NOMO-1 treated with DMSO at 0.1 percent for 48 hours (cell line): ENCODE data around the gene TSPAN2.

ENCODE experiments used
- DNase-seq: peaks from one replicate; lab custom pipeline; 2025; ENCODE audit not compliant: unreplicated experiment; lab: John Stamatoyannopoulos, UW

The TSPAN2 gene

DNA sequence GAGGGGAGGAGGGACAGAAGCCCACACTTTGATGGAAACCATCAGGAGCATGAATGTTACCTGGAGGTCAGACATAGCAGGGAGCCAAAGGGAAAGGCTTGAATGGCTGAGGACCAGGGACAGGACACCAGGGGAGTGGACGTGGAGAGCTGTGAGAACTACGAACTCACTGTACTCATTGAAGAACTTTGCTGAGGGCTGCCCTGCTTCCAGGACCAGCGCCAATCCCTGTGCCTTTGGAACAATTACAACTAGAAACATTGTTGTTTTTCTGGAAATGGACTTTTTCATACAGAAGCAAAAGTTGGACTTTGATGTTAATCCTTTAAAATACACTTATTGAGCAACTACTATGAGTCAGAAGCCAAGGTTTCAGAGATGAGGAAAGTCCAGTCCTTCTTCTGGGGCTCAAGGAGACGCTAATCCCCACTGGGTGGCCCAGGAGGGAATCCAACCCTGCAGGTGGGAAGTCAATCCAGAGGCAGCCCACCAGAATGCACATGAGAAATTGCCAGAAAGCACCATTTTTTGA lies 12.9 kb downstream of the TSPAN2 start:
- DNase-seq = no peak

DNA sequence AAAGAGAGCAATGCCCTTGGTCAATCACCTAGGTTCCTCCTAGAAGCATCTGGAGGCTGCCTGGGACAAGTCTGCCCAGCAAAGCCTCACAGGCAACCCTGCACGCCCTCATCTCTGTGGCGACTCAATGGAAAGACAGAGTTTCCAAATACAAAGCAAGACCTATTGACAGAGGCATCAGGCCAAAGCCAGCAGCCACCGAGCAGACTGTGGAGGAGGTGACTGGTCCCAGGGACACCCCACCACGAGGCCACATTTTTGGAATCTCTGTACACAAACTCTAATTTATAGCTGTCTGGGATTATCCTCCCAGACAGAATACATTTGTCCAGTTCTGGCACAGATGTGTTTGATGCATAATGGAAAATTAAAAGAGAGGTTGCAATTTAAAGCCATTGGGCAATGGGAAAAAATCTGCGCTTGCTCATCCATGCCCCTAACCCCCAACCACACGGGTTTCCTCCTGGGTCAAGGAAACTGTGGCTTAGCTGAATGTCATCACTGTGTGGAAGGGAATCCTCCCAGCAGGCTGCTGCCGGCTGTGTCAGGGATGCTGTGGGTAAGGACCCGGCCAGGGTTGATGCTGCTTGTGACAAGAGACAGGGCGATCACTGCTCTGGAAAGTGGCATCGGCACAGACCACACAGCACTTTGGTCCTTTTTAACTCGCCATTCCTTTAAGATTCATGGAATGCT lies 14.3 kb downstream of the TSPAN2 start:
- no peak for DNase-seq

DNA sequence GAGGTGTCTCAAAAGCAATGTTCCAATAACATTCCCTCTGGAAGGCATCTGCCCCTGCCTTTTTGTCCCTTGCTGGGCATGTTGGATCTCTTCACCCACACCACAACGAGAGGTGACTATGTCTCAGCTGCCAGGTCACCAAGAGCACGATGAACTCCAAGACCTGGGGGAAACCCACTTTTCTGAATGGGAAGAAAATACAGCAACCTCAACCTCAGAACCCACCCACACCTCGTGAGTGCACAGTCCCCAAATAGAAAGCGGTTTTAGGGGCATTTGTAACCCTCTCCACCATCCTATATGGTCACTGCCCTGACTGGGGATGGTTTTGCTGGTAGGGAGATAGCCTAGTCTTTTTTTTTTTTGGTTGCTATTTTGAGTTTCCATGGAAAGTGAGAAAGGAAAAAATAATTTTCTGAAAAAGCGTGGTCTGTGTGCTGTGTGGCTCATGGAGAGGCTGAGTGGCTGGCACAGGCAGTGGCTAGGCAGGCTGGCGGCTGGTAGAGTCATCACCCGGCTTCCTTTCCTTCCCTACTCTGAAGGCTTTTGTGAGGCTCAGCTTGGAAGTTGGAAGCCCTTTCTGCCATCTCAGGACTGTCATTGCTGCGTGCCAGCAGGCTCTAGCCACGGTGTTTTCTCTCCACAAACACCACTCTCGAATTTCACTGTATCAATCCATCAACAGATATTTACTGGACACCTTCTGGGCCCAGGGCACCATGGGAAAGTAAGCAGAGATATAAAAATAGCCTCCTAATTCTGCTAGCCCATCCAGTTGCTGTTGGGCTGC lies 15.8 kb downstream of the TSPAN2 start:
- DNase-seq = no peak

DNA sequence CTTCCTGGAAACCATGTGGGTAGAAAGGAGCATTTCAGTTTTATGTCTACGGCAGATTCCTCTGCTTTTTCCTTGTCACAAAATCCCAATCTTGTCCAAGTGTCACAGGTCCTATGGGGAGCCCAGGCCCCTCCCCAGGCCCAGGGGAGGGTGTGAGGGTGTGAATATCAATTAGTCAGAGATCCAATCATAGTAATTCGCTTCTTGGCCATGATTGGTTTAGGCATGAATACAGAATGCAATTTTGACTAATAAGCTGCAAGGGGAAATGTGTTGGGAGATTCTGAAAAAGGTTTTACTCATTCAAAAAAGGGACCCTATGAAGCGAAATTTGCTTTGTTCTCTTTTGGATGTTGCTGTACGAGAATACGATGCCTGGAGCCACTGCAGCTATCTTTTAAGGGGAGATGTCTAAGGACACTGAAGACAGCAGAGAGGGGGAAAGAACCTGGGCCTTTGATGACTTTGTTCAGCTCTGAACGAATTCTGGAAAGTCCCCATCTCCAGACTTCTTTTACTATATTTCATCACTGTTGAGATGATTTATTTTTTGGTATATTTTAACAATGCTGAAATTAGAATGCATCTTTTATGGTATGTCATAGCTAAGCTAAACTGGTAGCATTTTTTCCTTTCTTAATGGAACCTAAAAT lies 18.2 kb downstream of the TSPAN2 start:
- DNase-seq = no peak

DNA sequence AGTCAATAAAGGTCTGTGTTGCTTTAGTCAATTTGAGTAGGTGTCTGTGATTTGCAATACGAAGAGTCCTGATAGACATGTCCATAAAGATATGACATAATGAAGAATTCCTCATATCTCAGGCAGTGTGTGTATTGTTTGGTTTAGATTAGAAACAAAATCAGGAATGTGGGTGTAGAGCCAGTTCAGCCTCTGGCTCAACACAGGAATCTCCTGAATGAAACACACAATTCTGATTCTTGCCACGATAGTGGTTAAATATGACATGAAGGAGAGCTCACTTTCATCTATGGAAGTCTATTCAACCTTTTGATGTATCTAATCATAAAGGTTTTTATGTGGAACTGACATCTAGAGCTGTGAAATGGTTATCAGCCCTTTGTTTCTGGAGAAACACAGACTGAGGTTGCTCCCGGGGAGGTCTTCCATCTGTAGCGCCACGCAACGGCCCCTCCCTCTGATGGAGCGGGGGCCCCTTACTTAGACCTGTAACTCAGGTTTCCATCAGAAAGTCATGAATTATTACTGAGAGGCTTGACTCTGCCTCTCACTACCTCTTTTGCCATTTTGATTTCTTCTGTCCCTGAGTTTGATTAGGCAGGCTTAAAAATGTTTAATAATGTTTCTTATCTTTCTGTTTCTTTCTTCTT lies 19.5 kb downstream of the TSPAN2 start:
- DNase-seq = no peak

DNA sequence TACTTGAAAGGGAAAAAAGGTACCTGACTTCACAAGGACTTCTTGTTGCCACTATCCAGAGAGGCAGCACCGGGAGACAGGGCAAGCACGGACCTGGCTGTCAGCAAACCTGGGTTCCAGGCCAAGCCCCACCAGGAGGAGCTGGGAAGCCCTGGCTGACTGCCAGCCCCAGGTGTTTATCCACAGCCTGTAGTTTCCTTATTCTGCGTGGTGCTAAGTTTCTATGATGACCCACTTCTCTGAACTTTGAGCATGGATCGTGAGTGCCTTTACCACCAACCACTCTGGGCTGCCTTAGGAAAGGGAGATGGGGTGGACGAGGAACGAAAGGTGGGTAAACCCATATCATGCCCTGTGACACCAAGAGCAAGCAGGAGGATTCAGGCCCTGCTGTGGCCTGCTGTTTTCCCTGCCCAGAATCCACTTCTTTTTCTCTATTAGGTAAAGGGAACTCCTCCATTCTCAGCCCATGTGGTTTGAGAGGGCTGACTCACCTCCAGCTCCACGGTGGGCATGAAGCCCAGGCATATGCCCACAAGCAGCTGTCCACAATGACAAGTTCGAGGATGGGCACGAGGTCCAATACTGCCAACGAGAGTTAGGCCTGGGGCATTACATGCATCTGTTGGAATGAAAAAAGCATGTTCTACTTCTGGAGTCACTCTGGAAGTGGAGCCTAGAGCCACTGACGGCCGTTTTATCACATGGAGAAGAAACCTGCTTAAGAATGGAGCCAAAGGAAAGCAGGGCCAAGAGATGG lies 20.3 kb downstream of the TSPAN2 start:
- DNase-seq = no peak

DNA sequence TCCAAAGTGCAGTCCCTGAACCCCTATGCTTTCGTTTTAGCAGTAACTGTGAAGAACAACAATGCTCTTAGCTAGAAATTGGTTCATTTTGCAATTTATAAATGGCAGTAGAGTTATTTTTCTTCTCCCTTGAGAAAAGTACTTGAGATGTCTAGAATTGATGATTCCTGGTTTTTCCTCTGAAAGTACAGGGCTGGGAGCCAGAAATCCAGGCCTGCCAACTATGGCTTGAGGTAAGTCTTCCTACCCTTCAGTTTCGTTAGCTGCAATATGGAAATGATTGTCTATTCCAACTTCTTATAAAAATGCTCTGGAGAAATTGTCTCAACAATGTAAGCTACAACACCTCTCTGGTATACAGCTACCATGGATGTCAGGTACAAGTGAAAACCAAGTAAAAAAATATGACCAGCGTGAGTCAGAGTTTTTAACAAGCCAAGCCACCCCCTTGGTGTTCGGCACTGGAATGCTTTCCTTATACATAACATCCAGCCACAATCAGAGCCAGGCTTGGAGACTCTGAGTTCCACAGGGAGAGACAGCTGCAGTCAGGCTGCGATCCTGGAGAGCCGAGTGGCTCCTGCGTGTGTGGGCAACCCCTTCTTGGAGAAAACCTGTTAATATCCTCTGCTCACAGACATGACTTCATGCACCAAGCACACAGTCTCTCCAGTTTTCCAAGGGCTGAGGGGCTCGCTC lies 22.0 kb downstream of the TSPAN2 start:
- no peak for DNase-seq

DNA sequence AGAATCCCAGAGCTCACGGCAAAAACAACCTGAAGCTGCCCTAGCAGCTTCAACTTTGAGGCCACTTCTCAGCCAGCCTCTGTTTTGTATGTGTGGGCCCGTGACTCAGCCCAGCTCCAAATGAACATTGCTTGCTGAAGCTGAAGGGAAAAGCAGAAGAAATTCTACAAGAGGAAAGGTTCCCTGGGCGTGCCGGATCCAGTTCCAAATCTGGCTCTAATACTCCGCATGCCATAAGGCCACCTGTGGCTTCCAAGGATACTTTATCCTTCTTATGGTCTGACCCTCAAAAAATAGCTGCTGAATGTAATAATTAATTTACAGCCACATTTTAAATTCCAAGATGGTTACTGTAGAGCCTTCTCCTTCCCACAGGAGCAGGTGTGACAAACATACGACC lies 24.3 kb downstream of the TSPAN2 start:
- no peak for DNase-seq

DNA sequence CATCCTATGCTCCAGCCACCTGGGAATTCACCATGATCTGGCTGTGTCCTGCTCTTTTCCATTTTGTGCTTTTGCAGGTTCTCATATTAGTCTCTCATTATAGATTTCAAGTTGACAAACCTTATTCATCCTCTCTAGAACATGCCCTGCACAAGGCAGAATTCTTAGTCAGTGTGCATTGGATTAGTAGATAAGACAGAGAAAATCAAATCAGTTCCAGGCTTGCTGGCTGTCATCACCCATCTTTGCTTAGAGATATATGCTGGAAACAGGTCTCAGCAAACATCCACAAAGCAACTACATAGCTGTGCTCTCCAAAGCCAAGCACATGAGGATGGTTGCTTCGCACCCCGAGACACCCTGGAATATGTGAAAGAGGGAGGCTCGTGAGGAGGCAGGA lies 24.8 kb downstream of the TSPAN2 start:
- DNase-seq = no peak

DNA sequence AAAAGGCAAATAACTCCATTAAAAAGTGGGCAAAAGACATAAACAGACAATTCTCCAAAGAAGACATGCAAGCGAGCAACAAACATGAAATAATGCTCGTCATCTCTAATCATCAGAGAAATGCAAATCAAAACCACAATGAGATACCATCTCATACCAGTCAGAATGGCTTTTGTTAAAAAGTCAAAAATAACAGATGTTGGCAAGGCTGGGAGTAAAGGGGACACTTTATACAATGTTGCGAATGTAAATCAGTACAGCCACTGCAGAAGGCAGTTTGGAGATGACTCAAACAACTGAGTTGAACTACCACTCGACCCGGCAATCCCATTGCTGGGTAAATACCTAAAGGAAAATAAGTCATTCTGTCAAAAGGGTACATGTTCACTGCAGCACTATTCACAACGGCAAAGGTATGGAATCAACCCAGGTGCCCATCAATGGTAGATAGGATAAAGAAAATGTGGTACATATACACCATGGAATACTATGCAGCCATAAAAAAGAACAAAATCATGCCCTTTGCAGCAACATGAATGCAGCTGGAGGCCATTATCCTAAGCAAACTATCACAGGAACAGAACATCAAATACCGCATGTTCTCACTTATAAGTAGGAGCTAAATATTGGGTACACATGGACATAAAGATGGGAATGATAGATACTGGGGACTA lies 25.9 kb downstream of the TSPAN2 start:
- no peak for DNase-seq

DNA sequence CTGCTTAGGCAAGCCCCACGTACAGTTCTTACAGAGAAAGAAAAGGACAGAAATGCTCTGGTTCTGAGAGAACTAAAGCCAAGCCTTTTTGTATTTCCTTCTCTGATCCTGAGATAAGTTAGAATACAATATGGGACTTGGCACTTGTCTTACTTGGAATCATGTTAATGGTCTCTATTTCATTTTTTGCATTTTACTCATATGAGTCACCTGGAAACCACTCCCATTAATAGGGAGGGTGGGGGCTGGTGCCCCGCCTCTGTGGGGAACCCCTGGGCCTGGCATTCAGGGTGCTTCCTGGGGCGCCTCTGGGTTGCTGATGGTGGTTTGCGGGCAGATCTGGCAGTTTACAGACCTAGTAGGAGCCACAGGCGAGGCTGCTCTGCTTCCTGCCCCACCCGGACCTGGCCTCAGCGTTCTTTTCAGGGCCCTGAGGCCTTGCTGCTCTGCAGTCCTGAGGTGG lies 26.7 kb downstream of the TSPAN2 start:
- peak; percentile 72 for DNase-seq

DNA sequence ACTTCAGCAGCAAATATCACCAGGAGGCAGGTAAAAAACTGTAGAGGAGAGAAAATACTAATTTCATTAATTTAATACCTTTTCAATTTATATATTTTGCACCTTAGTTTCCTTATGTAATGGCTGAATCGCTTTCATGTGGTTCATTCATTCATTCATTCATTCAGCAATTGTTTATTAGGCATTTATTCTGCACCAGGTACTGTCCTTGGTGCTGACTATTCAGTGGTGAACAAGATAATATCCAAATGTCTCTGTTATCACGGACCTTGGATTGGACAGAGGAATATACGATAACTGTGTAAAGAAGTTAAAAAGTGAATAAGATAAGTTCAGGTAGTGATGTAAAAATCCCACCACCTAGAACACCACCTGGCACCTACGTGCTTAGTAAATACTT lies 28.8 kb downstream of the TSPAN2 start:
- DNase-seq = no peak

DNA sequence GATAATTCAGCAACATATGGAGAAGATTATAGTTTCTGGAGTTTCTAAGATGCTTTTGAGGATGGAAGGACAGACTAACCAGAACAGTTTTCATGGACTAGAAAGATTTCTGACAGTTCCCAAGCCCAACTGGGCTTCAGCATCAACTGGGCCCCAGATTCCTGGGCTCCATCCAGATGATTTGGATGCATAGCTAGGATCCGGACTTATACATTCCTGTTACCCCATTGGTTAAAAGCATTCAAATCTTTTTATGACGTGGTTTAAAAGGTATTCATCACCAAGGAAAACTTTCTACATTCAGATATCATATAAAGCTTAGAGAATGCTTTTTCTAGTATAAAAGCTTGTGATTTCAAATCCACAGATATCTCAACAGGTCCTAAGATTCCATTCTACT lies 30.0 kb downstream of the TSPAN2 start:
- DNase-seq = no peak

DNA sequence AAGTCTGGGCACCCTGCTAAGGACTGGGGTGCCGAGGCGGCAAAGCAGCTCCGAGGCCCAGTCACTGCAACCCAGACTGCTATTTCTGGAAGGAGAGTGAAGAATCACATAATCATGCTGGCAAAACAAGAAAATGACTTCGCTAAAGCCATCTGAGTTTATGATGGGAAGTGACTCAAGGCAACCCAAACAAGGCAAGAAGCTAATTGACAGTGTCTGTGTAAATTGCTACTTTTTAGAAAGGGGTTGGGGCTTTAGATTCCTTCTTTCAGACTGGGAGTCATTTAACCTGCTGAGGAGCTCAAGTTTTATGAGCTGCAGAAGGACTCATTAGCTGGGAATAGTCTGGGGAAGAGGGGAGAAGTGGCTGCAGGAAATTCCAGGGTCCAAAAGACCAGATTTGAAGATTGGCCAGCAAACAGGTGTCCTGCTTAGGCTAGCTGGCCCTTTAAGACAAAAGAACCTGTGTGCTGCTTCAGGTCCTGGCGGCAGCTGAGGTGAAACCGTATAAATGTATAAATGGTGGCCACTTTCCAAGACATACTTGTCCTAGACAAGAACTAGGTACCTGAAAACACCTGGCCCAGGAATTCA lies 31.5 kb downstream of the TSPAN2 start:
- DNase-seq = peak; percentile 22

DNA sequence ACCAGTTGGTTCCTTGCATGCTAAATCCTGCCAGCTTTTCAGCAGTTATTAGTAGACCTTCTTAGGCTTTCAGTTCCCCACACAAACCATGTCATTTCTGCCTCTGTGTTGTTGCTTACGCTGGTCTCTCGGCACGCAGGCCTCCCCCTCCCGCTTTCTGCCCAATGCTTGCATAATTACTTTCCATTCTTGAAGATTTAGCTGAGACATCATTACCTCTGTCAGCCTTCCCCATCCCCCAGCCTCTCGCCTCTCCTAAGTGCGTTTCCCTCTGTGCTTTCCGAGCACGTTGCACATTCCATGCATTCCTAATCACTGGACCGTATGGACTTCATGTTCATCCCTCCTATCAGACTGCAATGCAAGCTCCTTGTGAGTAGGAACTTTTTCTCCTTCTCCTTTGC lies 32.9 kb downstream of the TSPAN2 start:
- peak; percentile 96 for DNase-seq

DNA sequence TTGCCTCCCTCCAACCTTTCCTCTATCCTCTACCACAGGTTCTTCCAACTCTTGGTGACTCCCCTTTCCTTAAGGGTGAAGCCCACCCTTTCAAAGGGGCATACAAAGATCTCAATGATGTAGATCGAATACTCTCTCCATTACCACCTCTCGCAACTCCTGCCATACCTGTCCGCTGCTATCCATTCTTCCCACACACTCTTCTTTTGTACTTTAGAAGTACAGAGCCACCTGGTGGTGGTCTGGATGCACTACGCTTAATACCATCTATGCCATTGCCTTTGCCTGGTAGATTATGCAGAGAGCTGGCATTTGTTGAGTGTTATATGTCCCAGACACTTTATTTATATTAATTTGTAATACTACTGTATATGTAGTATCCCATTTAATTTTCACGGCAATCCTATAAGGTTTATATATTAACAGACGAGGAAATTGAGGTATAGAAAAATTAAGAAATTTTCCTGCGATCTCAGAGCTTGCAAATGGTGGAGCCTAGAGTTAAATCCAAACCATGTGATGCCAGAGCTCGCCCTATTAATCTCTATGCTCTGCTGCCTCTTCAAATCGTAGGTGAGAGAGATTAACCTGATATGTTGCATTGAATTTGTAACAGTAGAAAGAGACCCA lies 36.7 kb downstream of the TSPAN2 start:
- DNase-seq = peak; percentile 72

DNA sequence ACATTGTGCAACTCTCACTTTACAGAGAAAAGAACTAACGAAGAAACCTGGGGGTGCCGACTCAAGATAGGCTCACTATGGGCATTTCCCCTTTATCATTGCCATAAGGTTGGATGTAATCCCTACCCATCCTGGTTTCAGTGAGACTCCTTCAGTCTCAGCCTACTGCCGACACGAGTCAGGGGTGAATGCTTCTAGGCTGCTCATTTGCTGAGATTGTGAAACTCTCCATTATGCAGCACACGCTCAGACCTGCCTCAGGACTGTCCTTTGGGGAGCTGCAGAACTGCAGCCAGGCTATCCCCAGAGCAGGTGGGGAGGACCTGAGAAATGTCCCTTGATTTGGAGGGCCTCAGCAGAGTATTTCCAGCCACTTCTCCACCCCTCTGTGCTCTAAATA lies 37.5 kb downstream of the TSPAN2 start:
- peak; percentile 63 for DNase-seq

DNA sequence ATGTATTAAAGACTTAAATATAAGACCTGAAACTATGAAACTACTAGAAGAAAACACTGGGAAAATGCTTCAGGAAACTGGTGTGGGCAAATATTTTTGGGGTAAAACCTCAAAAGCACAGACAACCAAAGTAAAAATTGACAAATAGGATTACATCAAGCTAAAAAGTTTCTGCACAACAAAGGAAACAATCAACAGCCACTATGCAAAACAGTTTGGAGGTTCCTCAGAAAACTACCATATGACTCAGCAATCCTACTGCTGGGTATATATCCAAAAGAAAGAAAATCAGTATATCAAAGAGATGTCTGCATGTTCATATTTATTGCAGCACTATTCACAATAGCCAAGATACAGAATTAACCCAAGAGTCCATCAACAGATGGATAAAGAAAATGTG lies 42.6 kb downstream of the TSPAN2 start:
- no peak for DNase-seq

DNA sequence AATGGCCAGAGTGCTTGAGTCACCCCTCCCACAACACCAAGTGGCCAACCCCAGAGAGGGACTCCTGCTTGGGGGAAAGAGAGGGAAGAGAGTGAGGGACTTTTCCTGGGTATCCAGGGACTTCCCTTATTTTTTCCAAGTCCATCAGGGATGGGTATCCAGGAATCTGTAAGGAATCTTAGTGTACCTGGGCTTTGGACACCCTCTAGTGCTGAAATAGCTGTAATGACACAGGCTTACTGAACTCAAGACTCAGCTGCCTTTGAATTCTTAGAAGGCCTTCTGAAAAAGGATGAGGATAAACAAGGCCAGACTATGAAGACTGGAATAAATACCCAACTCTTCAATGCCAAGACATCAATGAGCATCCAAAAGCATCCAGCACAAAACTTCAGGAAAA lies 47.6 kb downstream of the TSPAN2 start:
- no peak for DNase-seq
